GM13977 (cell line): ENCODE results near the gene ESPNL.

ENCODE experiments used
- DNase-seq: peaks from one replicate; pipeline ENCODE4 v3.0.0; 2012; ENCODE audit warnings: low spot score
- CTCF ChIP-seq: IDR thresholded peaks from 2 replicates; pipeline ENCODE4 v1.5.1; 2012; ENCODE audit warnings: mild to moderate bottlenecking, control low read depth; ENCODE audit not compliant: insufficient read depth; ENCODE audit errors: extremely low read depth, missing control alignments
- in situ Hi-C: fragments of 300-500 bp; cut with MboI; formaldehyde crosslinking; loops from one replicate; pipeline ENCODE4 v1.12.0; 2022; ENCODE audit warnings: low sequenced_read_pairs, low pct_unique_long_range_greater_than_20kb, mixed read lengths, inconsistent platforms; ENCODE audit not compliant: unreplicated experiment

ESPNL gene

GRCh38 chr2:238079874-238080327, 20.2 kb upstream of the ESPNL start:
- no peak for DNase-seq
- in situ Hi-C loops, result no loop called here
- TF ChIP-seq CTCF, result no peak

GRCh38 chr2:238080518-238080917, 19.6 kb upstream of the ESPNL start:
- TF ChIP-seq CTCF, result no peak
- no peak for DNase-seq
- in situ Hi-C loops, result no loop called here

GRCh38 chr2:238081150-238081549, 19.0 kb upstream of the ESPNL start:
- TF ChIP-seq CTCF, result no peak
- in situ Hi-C loops, result no loop called here
- DNase-seq, result no peak

GRCh38 chr2:238081561-238081960, 18.6 kb upstream of the ESPNL start:
- in situ Hi-C loops, result no loop called here
- no peak for DNase-seq
- no peak for TF ChIP-seq CTCF

- TF ChIP-seq CTCF, result no peak
- no peak for DNase-seq
- in situ Hi-C loops, result no loop called here
Observed at GRCh38 chr2:238082151-238082550, 18.0 kb upstream of the ESPNL start.

GRCh38 chr2:238082827-238083226, 17.3 kb upstream of the ESPNL start:
- TF ChIP-seq CTCF, result no peak
- no peak for DNase-seq
- in situ Hi-C loops, result no loop called here

- no peak for DNase-seq
- in situ Hi-C loops, result no loop called here
- TF ChIP-seq CTCF, result no peak
Observed at GRCh38 chr2:238083919-238084318, 16.2 kb upstream of the ESPNL start.
